NOMO-1 treated with dmso at 0.1 percent for 144 hours (cell line): Measurements from ENCODE around the gene UIMC1.

Experiments
- DNase-seq: peaks from one replicate; lab custom pipeline; 2025; ENCODE audit not compliant: unreplicated experiment; lab: John Stamatoyannopoulos, UW

Gene UIMC1

DNA sequence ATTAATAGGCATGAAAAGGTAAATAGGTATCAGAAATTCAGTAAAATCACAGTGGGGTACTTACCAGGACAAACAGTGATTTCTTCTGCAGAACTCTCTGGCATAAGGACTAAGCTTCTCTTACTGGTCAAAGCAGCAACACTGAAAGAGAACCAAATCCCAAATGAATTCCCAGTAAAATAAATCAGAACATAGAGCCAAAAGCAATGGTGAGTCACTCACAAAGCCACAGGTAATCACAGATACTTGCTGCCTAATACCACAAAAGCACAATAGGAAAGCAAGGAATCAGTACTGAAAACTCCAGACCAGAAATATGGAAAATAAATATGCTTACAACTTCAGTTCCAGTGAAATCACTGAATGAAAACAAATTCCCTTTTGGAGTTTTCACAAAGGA, 50.7 kb downstream of the UIMC1 start:
- no peak for DNase-seq

DNA sequence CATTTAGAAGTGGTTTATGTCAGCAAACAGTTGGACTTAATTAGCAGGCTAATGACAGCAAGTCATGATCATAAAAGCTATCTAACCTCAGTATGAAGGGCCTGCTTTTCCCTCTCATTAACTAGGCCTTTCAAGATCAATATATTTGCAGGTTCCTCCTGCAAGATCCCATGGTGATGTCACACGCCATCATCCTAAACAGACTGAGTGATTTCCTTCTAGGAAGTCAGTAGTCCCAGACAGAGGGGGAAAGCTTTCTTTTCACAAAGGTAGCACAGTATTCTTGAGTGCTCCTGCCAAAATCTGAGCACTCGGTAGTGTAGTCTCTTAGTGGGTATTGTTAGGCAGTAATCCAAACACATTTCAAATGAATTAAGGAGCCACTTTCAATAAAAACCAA, 52.5 kb downstream of the UIMC1 start:
- no peak for DNase-seq

DNA sequence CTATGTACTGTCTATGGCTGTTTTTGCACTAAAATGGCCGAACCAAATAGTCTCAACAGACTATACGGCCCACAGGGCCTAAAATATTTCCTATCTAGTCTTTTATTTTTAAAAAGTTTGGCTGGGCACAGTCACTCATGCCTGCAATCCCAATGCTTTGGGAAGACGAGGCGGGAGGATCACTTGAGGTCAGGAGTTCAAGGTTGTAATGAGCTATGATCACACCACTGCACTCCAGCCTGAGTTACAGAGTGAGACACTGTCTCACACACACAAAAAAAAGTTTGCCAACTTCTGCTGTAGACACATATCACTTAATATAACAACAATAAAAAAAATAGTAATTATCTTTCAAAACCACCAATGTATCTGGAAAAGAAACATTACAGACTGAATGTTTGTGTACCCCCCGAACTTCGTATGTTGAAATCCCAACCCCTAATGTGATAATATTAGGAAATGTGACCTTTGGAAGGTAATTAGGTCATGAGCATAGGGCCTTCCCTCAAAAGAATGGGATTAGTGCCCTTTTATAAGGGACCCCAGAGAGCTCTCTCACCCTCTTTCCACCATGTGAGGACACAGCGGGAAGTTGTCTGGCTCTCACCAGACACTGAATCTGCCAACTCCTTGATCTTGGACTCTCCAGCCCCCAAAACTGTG, 53.9 kb downstream of the UIMC1 start:
- DNase-seq = no peak

DNA sequence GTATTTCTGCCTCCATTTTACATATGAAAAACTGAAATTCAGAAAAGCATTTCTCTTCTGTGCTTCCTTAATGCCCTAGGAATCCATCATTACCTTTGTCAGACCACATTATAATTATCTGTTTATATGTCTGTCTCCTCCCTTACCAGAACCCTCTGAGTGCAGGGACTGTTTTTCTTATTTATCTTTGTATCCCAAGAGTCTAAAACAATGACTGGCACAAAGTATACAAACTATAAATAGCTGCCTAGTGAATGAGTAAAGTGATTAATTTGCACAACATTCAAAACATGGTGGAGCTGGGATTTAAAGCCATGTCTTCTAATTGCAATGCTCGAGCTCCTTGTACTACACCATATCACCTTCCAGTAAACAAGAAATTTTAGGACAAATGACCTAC, 58.1 kb downstream of the UIMC1 start:
- DNase-seq = no peak

DNA sequence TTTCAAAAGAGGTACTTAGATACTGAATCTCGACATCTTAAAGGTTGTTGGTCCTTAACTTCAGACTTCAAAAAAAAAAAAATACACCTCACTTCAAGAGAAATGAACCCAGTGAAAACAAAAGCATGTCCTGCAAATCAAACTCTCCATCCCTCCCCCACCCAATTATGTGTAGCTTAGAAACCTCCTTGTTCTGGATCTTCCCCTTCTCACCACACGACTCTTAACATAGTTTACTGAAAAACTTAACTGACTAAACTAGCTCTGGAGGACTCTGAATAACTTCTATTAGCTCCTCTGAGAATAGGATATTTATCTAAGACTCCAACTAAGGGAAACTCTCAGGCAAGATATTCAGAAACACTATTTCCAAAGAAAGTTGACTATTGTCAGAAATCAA, 58.7 kb downstream of the UIMC1 start:
- no peak for DNase-seq

DNA sequence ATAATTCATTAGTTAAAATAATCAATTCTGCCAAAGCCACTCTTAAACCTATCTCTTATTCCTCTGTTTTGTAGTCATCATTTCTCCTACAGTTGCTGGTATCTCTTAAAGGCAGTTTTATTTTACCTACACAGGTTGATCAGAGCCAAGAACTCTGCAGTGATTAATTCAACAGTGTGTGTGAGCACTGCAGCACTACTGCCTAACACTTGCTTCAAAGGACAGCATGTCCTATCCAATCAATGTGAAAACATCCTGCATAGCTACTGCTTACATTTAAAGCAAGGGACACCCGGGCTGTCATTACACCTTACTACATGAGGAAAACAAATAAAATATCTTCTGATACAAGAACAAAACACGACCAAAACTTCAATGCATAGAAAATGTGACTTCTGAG, 62.3 kb downstream of the UIMC1 start:
- no peak for DNase-seq

DNA sequence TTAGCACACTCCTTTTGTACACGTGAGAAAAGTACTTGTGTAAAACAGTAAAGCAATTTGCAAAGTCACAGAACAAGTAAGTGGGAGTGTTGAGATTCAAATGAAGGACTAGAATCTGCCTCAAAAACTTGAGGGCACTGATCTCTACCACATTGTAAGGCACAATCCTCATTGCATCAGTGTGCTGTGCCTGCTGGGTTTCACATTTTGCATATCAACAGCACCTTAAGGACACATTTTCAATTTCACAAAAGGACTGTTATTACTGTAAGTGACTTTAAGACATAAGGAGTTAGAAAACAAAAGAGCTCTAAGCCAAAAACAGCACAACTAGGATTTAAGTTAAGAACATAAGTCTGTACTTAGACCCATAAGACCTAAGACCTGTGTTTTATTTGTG, 62.8 kb downstream of the UIMC1 start:
- DNase-seq = no peak

DNA sequence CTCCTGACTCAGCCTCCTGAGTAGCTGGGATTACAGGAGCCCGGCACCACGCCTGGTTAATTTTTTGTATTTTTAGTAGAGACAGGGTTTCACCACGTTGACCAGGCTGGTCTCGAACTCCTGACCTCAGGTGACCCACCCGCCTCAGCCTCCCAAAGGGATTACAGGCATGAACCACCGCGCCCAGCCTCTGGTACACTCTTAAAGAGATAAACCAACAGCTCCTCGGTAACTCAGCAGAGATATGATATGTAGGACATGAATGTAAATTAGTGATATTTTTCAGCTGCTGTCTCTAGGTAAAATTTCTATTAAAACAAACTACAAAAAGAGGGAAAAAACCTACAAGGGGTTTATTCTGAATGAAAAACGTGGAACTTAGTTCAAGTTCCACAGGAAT, 64.6 kb downstream of the UIMC1 start:
- DNase-seq = no peak

DNA sequence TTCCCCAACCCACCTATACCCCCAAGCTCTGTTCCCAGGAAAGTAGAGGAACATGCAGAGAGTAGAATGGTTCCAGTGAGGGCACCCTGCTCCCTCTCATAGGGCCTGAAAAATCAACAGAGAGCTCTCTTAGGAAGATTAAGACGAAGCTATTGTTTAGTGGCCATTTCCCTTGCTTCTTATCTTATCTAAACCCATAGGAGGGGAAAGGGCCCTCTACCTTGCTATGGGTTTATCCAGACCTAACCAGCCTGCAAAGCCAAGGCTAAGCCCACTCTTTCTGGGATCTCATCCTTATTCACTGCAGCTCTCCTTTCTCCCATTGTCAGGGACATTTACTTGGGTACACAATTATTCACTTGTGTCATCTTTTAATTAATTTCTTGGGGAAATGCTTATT, 68.1 kb downstream of the UIMC1 start:
- DNase-seq = no peak

DNA sequence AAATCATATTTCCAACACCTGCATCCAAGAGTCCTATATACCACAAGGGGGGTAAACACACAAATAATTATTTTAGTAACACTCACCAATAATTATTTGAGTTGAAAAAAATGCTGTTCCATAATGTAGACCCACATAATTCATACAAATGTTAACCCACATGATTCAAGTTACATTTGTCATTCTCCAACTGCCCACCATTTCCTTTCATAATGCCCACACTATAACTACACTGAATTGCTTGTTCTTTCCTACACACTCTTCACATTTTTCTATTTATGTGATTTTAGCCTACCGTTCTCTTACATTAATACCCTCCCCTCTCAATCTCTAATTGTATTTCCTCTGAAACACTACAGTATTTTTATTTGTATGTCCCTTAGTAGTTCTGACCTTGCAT, 71.6 kb downstream of the UIMC1 start:
- DNase-seq = no peak

DNA sequence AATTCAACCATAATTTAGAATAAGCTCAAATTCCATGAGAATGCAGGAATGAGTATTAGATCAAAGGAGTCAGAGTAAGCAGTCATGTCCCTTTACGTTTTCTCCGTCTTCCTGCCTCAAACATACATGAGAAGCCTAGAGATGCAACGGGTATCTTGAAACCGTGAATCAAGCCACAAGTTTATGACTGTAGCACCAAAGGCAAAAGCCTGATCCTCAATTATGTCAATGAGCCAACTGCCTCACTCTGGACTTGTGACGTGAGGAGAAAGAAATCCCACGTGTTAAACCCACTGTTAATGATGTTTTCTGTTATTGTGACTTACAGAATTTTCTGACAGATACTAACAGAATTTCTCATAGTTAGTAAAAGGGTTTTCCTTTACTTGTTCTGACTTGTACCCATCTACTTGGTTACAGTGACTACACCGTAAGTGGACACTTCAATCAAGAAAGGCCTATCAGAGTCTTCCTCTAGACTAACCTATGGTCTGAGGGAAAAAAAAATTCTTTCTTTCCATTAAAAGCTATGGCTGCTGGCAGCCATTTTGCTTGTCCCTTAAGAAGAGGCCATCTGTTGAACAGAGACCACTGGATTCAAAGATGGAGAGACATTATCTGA, 72.2 kb downstream of the UIMC1 start:
- DNase-seq = no peak

DNA sequence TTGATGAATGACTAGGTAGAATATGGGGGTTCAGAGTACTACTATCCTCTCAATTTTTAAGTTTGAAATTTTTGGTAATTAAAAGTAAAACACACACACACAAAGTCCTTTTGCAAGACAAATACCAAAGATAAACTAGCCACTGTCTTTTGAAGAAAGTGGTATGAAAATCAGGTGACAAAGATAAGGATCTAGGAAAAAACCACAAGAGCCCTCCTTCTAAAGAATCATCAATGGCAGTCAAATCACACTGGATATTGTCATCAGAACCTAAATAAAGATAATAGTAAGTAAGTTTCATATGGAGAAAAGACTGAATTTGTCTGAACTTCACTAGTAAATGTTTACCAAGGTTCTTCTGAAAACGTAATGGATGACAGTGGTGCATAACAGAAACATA, 76.9 kb downstream of the UIMC1 start:
- DNase-seq = no peak

DNA sequence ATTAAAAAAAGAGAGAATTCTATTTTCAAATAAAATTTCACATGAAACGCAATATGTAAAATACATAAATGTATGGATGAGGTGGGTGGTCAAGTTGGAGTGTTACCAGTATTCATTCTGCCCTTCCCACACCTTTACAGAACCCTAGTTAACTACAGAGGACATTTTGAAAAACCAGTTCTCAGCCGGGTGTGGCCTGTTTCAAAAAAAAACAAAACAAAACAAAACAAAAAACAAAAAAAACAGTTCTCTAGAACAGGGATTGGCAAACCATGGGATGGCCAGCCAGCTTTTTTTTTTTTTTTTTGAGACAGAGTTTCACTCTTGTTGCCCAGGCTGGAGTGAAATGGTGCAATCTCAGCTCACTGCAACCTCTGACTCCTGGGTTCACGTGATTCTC, 79.0 kb downstream of the UIMC1 start:
- DNase-seq = no peak

DNA sequence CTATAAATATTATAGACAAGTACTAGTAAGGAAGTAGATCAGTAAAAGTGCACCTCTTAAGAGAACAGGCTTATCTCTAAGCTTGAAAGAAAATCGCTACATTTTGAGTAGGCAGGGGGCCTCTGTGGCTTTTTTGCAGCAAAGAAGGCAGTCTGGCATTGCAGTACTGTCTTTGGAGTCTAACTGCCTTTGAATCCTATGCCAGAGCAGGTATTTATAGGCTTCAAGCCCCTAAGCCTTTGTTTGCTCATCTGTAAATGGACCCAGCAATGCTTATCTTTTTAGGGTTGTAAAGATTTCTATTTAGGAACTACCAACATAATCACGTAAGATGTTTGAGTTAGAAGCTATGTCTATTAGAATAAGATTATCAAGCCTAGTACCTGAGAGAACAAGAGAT, 83.8 kb downstream of the UIMC1 start:
- no peak for DNase-seq

DNA sequence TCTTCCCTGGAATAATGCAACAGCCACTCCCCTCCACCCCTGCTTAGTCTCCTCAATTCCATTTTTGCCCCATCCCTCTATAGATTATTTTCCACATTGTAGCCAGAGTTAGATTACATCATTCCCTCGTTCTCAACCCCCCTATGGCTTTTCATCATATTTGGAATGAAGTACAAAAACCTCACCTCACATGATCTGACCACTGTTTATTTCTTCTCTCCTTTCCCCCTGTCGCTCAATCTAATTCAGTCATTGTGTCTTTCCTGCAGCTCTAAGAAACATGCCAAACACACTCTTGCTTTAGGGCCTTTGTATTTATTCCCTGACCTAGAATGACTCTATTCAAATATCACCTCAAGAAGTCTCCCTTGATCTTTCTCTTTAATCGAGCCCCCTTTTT, 84.9 kb downstream of the UIMC1 start:
- no peak for DNase-seq

DNA sequence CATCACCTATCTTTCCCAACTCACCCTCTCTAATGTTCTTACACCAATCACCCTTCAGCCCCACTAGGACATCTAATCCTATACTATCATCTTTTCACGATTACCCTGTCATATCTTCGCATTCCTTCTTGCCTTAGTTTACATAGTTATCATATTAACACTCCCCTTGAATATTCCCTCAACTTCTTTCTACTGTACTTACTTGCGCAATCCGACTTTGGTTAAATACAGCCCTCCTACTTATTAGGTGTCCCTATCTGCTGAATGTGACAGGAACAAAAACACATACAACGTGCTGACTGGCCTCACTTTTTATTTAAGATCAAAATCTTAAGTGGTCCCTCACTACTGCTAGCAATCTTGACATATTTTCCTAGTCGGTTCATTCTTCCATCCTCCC, 88.0 kb downstream of the UIMC1 start:
- DNase-seq = no peak

DNA sequence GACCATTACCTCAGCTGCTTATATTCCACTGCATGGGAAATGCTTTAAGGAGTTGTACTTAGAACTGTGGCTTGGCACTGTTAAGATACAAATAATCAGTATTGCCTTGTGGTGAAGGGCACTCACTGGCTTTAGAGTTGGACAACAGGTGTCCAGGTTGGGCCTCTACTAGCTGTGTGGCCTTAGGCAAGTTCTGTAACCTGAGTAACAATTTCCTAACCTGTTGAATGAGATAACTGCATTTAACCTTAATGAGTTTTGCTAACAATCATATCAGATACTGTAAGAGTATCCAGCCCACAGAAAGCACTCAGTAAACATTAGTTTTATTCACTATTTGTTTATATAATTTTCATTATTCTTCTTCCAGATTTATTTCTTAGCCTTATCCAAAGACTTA, 90.2 kb downstream of the UIMC1 start:
- no peak for DNase-seq

DNA sequence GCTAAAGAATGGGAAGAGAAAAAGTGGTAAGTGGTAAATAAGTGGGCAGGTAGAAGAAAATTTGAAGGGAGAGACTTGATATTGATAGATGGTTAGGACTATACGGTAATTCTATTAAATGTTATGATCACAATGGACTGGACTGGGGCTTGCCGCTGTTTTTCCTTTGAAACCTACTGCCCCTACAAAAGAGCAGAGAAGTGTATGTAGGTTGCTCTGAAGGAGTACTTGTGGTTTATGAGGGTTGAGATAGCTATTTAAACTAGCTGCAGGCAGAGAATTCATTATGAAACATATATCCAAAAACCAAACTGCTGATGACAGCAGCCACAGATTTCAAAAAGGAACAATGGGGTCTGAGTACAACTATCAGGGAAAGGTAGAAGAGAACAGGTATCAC, 90.7 kb downstream of the UIMC1 start:
- no peak for DNase-seq

DNA sequence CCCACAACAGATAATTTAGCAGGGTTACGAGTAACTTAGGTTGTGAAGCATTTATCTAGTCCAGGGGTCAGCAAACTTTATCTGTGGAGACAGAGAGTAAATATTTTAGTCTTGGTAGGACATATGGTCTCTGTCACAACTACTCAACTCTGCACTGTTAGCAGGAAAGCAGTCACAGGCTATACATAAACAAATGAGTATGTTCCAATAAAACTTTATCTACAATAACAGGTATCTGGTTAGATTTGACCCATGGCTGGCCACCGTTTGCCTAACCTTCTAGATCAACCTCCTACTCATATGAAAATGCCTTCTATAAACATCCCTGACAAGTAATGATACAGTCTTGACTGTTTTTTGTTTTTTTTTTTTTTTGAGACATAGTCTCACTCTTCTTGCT, 94.5 kb downstream of the UIMC1 start:
- DNase-seq = no peak

DNA sequence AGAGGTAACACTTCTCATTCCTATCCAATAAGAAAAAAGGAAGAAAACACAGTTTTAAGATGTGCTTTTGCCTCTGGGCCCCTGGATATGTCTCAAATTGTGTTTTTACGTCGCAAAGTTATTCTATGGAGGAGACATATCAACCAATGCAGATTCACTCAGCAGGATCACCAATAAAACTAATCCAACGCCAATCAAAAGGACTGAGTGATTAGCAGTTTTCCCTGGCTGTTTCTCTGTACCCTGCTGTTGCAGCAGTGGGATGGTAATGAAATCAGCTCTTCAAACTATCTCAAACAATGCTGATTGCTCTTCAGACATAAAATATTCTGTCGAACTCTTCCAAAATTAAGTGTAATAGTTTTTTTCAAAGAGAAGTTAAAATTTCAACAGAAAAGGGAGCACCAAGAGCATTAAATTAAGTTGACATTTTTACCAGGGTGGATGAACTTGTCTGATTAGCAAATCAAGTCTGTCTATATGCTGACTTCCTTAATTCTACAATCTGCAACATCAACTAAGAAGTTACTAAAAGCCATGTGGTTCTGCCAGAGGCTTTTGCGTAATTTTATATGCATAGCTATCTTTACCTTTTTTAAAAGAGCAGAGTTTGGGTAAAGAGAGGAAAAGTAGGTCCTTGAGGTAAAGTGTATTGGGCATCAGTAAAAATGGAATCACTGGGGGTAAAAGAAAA, 97.8 kb downstream of the UIMC1 start:
- DNase-seq = peak; percentile 18

DNA sequence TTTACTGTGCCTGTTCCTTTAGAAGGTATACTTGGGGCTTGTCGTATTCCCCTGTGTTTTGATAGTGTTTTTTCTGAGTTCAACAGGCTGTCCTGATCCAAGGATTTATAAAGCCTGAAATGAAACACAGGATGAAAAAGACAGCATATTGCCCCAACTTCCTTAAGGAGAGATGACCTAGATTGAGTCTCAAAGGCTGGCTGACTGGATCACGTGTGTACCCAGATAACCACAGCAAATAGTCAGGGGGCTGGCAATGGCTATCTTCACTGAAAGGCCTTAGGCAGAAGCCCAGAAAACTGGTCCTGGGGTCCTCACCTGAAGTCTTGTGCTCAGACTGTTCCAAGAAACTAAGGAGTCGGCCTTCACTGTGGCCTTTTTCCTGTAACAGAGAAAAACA, 99.8 kb downstream of the UIMC1 start:
- no peak for DNase-seq

DNA sequence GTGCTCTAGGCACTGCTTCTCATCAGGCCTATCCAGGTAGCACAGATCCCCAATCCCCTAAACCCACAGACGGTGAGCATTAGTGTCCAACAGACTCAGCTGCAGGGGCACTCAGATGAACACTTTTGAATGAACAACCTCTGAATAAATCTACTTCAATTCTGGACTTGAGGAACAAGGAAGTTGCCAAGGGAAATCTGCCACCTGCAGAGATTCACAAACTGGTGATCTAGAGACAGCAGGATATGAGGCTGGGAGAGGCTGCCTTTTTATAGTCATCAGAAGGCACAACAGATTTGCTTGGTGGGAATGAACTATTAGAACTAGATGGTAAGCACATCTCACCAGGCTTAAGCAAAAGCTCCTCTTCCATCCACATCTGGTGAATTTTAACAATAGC, 100.5 kb downstream of the UIMC1 start:
- no peak for DNase-seq

DNA sequence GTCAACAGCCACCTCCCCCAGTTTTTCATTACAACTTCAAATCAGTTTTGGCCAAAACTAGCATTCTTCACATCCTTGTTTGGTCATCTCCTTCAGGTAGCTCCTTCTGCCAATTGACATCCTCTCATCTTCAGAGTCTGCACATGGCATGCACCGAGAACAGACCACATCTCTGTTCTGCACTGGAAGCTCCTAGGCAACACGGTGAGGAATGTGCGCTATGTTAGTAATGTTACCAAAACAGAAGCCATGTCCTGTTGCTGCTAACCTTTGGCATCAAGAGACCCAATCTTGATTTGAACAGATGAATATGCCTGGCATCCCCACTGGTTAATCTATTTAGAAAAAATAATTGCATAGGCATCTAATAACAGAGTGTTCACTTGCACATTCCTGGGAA, 102.3 kb downstream of the UIMC1 start:
- no peak for DNase-seq
